GM13976 (cell line): ENCODE data around the gene RTP4.

Experiments
- DNase-seq: peaks from one replicate; pipeline ENCODE4 v3.0.0; 2012; ENCODE audit warnings: low spot score
- in situ Hi-C: fragments of 300-500 bp; cut with MboI; formaldehyde crosslinking; loops from one replicate; pipeline ENCODE4 v1.12.0; 2022; ENCODE audit warnings: low sequenced_read_pairs, mixed read lengths, inconsistent platforms; ENCODE audit not compliant: unreplicated experiment
- TF ChIP-seq, protein P1 (sequence below): IDR thresholded peaks from 2 replicates; pipeline ENCODE4 v1.5.1; 2012; ENCODE audit warnings: borderline replicate concordance, mild to moderate bottlenecking; ENCODE audit not compliant: insufficient read depth; ENCODE audit errors: extremely low read depth, missing control alignments, control extremely low read depth

Gene RTP4

DNA sequence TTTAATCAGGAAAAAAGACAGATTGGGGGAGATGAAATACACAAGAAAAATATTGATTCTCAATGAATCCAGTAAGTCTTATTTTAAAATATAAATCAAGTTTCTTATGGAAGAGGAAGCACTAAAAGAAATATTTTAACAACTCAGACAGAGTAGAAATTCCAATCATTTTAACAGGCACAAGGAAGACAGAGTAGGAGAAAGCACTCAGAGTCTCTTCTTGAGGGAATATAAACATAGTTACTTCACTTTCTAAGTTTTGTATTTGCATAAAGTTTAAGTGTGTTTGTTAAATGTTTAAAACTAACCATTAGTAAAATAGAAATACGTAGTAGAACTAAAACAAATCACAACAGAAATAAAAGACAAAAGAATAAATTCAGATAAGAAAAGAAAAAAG, 24.5 kb upstream of the RTP4 start:
- in situ Hi-C loops, result no loop called here
- TF ChIP-seq, protein P1, sequence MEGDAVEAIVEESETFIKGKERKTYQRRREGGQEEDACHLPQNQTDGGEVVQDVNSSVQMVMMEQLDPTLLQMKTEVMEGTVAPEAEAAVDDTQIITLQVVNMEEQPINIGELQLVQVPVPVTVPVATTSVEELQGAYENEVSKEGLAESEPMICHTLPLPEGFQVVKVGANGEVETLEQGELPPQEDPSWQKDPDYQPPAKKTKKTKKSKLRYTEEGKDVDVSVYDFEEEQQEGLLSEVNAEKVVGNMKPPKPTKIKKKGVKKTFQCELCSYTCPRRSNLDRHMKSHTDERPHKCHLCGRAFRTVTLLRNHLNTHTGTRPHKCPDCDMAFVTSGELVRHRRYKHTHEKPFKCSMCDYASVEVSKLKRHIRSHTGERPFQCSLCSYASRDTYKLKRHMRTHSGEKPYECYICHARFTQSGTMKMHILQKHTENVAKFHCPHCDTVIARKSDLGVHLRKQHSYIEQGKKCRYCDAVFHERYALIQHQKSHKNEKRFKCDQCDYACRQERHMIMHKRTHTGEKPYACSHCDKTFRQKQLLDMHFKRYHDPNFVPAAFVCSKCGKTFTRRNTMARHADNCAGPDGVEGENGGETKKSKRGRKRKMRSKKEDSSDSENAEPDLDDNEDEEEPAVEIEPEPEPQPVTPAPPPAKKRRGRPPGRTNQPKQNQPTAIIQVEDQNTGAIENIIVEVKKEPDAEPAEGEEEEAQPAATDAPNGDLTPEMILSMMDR, result no peak
- no peak for DNase-seq

DNA sequence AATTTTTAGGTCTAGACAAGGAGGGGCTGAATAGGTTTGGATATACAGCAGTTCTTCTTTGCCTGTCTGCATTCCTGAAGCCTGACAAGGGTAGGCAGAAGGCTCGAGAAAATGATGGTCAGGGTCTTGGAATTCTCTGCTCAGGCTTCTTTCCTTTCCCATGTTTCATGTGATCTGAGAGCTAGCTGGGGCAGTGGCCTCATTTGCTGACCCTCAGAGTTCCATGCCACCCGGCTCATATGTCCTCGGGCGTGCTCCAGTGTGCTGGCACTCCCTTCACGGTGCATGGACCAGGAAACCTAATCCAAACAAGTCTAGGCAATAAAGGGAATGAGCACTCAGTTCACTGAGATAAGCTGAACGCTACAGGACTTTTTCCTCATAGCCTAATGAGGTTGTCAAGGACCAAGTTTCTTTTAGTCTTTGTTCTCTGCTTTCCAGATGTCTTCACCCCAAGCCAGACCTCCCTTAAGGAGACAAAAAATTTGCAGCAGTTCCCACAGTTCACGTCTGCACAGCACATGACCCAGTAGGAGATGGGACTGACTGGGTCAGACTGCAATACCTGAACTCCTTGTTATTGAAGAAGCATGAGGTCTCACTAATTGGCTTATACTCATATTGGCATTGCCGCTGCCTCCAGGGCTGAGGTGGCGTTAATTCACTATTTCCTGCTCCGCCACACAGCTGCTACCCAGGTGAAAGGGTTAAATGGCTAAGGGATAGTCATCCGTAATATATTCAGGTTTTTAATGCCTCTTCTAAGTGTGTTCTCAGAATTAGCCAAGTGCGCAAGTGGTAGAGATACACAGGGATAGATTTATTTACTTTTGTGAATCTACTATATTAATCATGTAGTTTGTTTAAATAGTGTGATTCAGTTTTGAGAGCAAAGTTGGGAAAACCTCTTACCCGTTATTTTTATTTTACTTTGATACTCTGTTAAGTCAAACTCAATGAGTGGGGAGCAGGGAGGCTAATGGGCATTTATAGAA, 15.3 kb upstream of the RTP4 start:
- no peak for DNase-seq
- TF ChIP-seq, protein P1, result no peak
- in situ Hi-C loops, result no loop called here

DNA sequence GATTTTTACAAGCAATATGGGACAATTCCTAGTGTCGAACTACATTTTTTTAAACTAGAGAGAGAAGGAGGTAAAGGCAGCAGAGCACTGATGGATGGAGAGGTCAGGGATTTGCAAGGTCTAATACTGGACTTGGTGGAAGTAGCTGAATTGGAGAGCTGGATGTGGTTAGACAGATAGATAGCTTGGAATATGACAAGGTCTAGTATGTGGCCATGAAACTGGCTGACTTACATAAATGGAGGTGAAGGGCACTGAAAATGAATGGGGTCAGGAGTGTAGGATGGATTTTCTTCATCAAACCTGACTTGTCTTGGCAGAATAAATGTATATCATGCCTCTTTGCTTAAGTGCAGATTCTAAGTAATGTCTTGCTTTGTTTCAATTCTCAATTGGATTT, 10.1 kb upstream of the RTP4 start:
- in situ Hi-C loops, result no loop called here
- DNase-seq, result no peak
- TF ChIP-seq, protein P1, result no peak

DNA sequence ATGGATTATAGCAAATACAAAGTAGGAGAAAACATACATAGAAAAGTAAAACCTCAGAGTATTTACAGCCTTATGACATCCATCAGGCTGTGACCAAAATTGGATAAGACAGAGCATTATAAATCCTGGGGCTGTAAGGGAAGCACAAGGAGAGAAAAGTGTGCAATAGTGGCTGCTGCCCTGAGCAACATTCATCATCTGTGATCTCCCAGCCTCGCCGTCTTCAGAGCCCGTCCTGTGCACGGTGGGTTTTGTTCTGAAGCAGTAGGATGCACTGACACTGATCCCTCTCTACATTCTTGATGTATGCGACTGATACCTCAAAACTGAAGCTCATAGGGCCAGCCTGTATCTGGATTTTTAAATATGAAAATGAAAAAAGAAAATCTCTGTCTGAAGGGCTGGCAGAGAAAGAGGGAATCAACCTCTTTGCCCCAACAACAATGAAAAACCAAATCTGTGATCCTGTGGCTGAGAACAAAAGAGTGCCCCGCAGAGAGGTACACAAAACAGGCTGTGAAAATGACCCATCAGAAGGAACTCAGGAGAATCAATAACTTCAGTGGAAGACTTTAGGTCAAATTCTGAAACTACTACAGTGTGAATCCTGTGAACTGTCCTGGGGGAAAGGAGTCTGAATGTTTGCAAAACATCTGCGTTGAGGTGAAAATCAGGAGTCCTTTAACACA, 8.2 kb upstream of the RTP4 start:
- TF ChIP-seq, protein P1, result no peak
- no peak for DNase-seq
- in situ Hi-C loops, result no loop called here

DNA sequence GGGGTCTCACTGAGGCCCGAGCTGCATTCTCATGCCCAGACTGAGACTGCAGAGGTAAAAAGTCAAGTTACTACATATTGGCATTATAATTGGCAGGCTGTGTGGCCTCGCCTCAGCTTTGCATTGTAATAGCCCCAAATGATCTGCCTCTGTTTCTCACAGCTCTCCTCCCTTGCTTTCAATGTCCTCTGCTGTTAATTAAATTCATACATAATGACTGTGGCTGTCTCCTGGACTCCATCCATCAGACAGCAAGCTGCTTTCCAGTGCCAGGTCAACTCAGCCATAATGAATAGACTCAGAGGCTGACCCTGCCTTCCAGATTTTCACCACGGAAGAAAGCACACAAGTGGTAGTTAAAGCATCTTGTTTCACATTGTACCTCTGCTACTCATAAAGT, 7.6 kb upstream of the RTP4 start:
- DNase-seq, result no peak
- TF ChIP-seq, protein P1, result no peak
- in situ Hi-C loops, result no loop called here

DNA sequence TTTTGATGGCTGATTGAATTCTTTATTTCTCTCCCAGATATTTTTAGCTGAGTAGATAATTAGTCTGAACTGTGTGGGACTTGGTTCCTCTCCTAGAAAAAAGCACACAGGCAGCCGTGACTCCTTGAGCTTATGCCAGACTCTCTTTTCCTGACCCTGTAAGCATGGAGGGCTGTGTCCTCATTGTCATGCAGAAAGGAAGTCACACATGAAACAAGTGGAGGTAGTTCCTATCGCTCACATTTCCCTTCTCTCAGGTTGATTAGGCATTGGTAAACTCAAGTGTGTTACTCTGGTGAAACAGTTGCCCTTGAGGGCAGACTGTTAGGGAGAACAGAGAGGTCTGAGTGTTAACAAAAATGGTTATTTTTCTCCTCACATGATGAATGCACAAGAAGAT, 6.3 kb upstream of the RTP4 start:
- TF ChIP-seq, protein P1, result no peak
- in situ Hi-C loops, result no loop called here
- no peak for DNase-seq
